ENCODE data around the gene DXO. TPM values are rescaled to one million over a fixed set of nuclear protein-coding genes. Genes with fewer than 3 reads are reported as not detected.

Gene DXO
- total RNA-seq, 1 experiment from 2014 or later = 23.7 TPM

DNA sequence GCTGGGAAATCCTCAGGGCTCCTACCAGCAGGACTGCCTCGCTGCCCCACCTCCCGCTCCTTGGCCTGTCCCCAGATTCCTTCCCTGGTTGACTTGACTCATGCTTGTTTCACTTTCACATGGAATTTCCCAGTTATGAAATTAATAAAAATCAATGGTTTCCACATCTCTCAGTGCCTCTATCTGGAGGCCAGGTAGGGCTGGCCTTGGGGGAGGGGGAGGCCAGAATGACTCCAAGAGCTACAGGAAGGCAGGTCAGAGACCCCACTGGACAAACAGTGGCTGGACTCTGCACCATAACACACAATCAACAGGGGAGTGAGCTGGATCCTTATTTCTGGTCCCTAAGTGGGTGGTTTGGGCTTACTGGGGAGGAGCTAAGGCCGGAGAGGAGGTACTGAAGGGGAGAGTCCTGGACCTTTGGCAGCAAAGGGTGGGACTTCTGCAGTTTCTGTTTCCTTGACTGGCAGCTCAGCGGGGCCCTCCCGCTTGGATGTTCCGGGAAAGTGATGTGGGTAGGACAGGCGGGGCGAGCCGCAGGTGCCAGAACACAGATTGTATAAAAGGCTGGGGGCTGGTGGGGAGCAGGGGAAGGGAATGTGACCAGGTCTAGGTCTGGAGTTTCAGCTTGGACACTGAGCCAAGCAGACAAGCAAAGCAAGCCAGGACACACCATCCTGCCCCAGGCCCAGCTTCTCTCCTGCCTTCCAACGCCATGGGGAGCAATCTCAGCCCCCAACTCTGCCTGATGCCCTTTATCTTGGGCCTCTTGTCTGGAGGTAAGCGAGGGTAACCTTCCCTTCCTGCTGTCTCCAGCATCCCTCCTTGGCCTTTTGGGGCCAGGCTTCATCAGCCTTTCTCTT is 26.2 kb downstream of the DXO start, which contains the start of gene CFB:
Gene CFB (plus strand): TSS at position 589 of the 863 bp plus-strand sequence. CDS start 127 bp downstream, at position 716.
- peak; percentile 88 to 93 for DNase-seq
- Histone ChIP-seq H3K4me3 (ENCODE audit: low read depth, low read length) (peak within 1 kb of the TSS; percentile 33), H3K9me3 (no peaks in the 10 kb centered on the region), H3K4me1 (peaks cover 41% of the 10 kb centered on the region), H3K36me3 (ENCODE audit: control insufficient read depth, insufficient read depth, low read length) (no peaks in the 10 kb centered on the region), H3K27me3 (replicated peaks; ENCODE audit: control insufficient read depth, insufficient read depth, low read length) (no peaks in the 10 kb centered on the region)
- H3K4me1 Mint-ChIP-seq (ENCODE audit: low read depth, unreplicated experiment) = peaks cover 49% of the 10 kb centered on the region
- POLR2A ChIA-PET = interaction anchor here (0.6 to 1.6 kb wide), 14 partner anchors 13 to 1305 kb away, joined by 3 to 19 read pairs (median 4); partner anchors contain the start of genes DXO, EHMT2, GPANK1 and HSPA1A
- H3K36me3 Mint-ChIP-seq (ENCODE audit: insufficient read depth, unreplicated experiment) = peaks cover 23% of the 10 kb centered on the region
- H3K27me3 Mint-ChIP-seq (ENCODE audit: insufficient read depth, unreplicated experiment) = no peaks in the 10 kb centered on the region
- H3K27ac Mint-ChIP-seq (ENCODE audit: unreplicated experiment) = peak within 1 kb of the TSS; percentile 94
- BruUV-seq (replicated peaks) = no TSS peak
- peak within 1 kb of the TSS; percentile 58 for H3K4me3 Mint-ChIP-seq (ENCODE audit: unreplicated experiment)
- no peaks in the 10 kb centered on the region for H3K9me3 Mint-ChIP-seq (ENCODE audit: unreplicated experiment)
- intact Hi-C loops (cut with micrococcal nuclease; ENCODE audit: unreplicated experiment) = loop anchor here (1.0 kb wide), 1 partner anchor 14 kb away; the partner anchor contains the start of gene SKIC2
- CTCF ChIA-PET = interaction anchor here (0.6 to 1.2 kb wide), 7 partner anchors 12 to 1019 kb away, joined by 3 to 5 read pairs (median 3); partner anchors contain the start of genes FKBPL and SKIC2
- TF ChIP-seq, protein P1, sequence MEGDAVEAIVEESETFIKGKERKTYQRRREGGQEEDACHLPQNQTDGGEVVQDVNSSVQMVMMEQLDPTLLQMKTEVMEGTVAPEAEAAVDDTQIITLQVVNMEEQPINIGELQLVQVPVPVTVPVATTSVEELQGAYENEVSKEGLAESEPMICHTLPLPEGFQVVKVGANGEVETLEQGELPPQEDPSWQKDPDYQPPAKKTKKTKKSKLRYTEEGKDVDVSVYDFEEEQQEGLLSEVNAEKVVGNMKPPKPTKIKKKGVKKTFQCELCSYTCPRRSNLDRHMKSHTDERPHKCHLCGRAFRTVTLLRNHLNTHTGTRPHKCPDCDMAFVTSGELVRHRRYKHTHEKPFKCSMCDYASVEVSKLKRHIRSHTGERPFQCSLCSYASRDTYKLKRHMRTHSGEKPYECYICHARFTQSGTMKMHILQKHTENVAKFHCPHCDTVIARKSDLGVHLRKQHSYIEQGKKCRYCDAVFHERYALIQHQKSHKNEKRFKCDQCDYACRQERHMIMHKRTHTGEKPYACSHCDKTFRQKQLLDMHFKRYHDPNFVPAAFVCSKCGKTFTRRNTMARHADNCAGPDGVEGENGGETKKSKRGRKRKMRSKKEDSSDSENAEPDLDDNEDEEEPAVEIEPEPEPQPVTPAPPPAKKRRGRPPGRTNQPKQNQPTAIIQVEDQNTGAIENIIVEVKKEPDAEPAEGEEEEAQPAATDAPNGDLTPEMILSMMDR (IDR thresholded peaks at IDR 0.05; ENCODE audit: insufficient read depth in 1 of 2, low read depth in 1 of 2, low read length in 1 of 2, severe bottlenecking in 1 of 2, unreplicated experiment in 1 of 2) = no peak

DNA sequence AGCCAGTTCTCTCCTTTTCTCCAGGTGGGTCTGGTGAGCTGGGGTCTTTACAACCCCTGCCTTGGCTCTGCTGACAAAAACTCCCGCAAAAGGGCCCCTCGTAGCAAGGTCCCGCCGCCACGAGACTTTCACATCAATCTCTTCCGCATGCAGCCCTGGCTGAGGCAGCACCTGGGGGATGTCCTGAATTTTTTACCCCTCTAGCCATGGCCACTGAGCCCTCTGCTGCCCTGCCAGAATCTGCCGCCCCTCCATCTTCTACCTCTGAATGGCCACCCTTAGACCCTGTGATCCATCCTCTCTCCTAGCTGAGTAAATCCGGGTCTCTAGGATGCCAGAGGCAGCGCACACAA is 26.8 kb downstream of the DXO start:
- Mint-ChIP-seq H3K4me3 (ENCODE audit: unreplicated experiment) (peak overlapping the region; percentile 58), H3K4me1 (ENCODE audit: low read depth, unreplicated experiment) (peaks cover 55% of the 10 kb centered on the region), H3K36me3 (ENCODE audit: insufficient read depth, unreplicated experiment) (peaks cover 21% of the 10 kb centered on the region), H3K27me3 (ENCODE audit: insufficient read depth, unreplicated experiment) (no peaks in the 10 kb centered on the region), H3K9me3 (ENCODE audit: unreplicated experiment) (no peaks in the 10 kb centered on the region), H3K27ac (ENCODE audit: unreplicated experiment) (peak overlapping the region; percentile 94)
- Histone ChIP-seq H3K4me1 (peaks cover 45% of the 10 kb centered on the region), H3K36me3 (ENCODE audit: control insufficient read depth, insufficient read depth, low read length) (no peaks in the 10 kb centered on the region), H3K27me3 (replicated peaks; ENCODE audit: control insufficient read depth, insufficient read depth, low read length) (no peaks in the 10 kb centered on the region), H3K4me3 (ENCODE audit: low read depth, low read length) (no peak overlapping the region), H3K9me3 (no peaks in the 10 kb centered on the region)
- intact Hi-C loops (cut with micrococcal nuclease; ENCODE audit: unreplicated experiment) = loop anchor here (1.0 kb wide), 1 partner anchor 14 kb away; the partner anchor contains the start of gene SKIC2
- TF ChIP-seq, protein P1 (IDR thresholded peaks at IDR 0.05; ENCODE audit: insufficient read depth in 1 of 2, low read depth in 1 of 2, low read length in 1 of 2, severe bottlenecking in 1 of 2, unreplicated experiment in 1 of 2) = no peak
- BruUV-seq (replicated peaks) = no TSS peak
- ChIA-PET CTCF (interaction anchor here (0.7 to 1.2 kb wide), 5 partner anchors 13 to 185 kb away, joined by 3 to 5 read pairs (median 3); partner anchors contain the start of genes FKBPL and SKIC2), POLR2A (interaction anchor here (0.6 to 1.6 kb wide), 12 partner anchors 14 to 1027 kb away, joined by 3 to 19 read pairs (median 4); partner anchors contain the start of genes DXO, EHMT2, GPANK1 and HSPA1A)
- DNase-seq = no peak

DNA sequence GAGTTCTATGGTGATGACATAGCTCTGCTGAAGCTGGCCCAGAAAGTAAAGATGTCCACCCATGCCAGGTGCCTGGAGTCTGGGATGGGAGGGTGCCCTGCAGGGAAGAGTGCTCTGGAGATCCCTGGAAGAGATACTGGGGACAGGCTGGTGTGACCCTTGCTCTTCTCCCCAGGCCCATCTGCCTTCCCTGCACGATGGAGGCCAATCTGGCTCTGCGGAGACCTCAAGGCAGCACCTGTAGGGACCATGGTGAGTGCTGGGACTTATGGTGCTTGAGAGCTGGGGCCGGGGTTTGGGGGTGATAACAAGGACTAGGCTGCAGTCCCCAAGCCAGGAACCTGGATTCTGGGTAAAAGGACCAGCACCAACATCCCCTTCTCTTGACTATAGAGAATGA is 28.2 kb downstream of the DXO start:
- Mint-ChIP-seq H3K36me3 (ENCODE audit: insufficient read depth, unreplicated experiment) (peaks cover 14% of the 10 kb centered on the region), H3K27ac (ENCODE audit: unreplicated experiment) (peak overlapping the region; percentile 94), H3K9me3 (ENCODE audit: unreplicated experiment) (no peaks in the 10 kb centered on the region), H3K27me3 (ENCODE audit: insufficient read depth, unreplicated experiment) (no peaks in the 10 kb centered on the region), H3K4me3 (ENCODE audit: unreplicated experiment) (no peak overlapping the region), H3K4me1 (ENCODE audit: low read depth, unreplicated experiment) (peaks cover 50% of the 10 kb centered on the region)
- H3K4me1 ChIP-seq = peaks cover 45% of the 10 kb centered on the region
- intact Hi-C loops (cut with micrococcal nuclease; ENCODE audit: unreplicated experiment) = loop anchor here (5.0 kb wide), 1 partner anchor 1449 kb away; the partner anchor contains the start of gene KIFC1
- no peak for DNase-seq
- no peaks in the 10 kb centered on the region for H3K36me3 ChIP-seq (ENCODE audit: control insufficient read depth, insufficient read depth, low read length)
- H3K4me3 ChIP-seq (ENCODE audit: low read depth, low read length) = no peak overlapping the region
- no TSS peak for BruUV-seq (replicated peaks)
- POLR2A ChIA-PET = no interaction called here
- H3K27me3 ChIP-seq (replicated peaks; ENCODE audit: control insufficient read depth, insufficient read depth, low read length) = no peaks in the 10 kb centered on the region
- TF ChIP-seq, protein P1 (IDR thresholded peaks at IDR 0.05; ENCODE audit: insufficient read depth in 1 of 2, low read depth in 1 of 2, low read length in 1 of 2, severe bottlenecking in 1 of 2, unreplicated experiment in 1 of 2) = no peak
- CTCF ChIA-PET = no interaction called here
- no peaks in the 10 kb centered on the region for H3K9me3 ChIP-seq

Measured in Caco-2 (cell line).